ENCODE results near the gene NRN1L. TPM values are rescaled to one million over a fixed set of nuclear protein-coding genes. Genes with fewer than 3 reads are reported as not detected.

Gene NRN1L
- total RNA-seq, 1 donor from 2014 or later: 1.0 TPM

- H3K9me3 Mint-ChIP-seq (ENCODE audit: unreplicated experiment): peaks cover 3% of the 10 kb centered on the region
- no peak overlapping the region for H3K27ac Mint-ChIP-seq (ENCODE audit: unreplicated experiment)
- peak; percentile 49 for TF ChIP-seq CTCF (IDR thresholded peaks at IDR 0.05; ENCODE audit: partially characterized antibody, unreplicated experiment)
- no peaks in the 10 kb centered on the region for H3K27me3 Mint-ChIP-seq (ENCODE audit: unreplicated experiment)
- no peaks in the 10 kb centered on the region for H3K36me3 Mint-ChIP-seq (ENCODE audit: unreplicated experiment)
- H3K4me3 Mint-ChIP-seq (ENCODE audit: unreplicated experiment): no peak overlapping the region
- DNase-seq: peak; percentile 83
- peaks cover 12% of the 10 kb centered on the region for H3K4me1 Mint-ChIP-seq (ENCODE audit: low read depth, unreplicated experiment)
Measured at GRCh38 chr16:67928561-67929364, 44.1 kb downstream of the NRN1L start.

GRCh38 chr16:67930191-67930590, 45.5 kb downstream of the NRN1L start:
- H3K4me1 Mint-ChIP-seq (ENCODE audit: low read depth, unreplicated experiment): peaks cover 18% of the 10 kb centered on the region
- no peak overlapping the region for H3K4me3 Mint-ChIP-seq (ENCODE audit: unreplicated experiment)
- DNase-seq: no peak
- H3K27ac Mint-ChIP-seq (ENCODE audit: unreplicated experiment): no peak overlapping the region
- no peaks in the 10 kb centered on the region for H3K36me3 Mint-ChIP-seq (ENCODE audit: unreplicated experiment)
- peaks cover 5% of the 10 kb centered on the region for H3K9me3 Mint-ChIP-seq (ENCODE audit: unreplicated experiment)
- peaks cover 4% of the 10 kb centered on the region for H3K27me3 Mint-ChIP-seq (ENCODE audit: unreplicated experiment)
- TF ChIP-seq CTCF (IDR thresholded peaks at IDR 0.05; ENCODE audit: partially characterized antibody, unreplicated experiment): no peak

- peaks cover 6% of the 10 kb centered on the region for H3K27me3 Mint-ChIP-seq (ENCODE audit: unreplicated experiment)
Measured at GRCh38 chr16:67930678-67931211, 46.1 kb downstream of the NRN1L start.

GRCh38 chr16:67931712-67932461, 47.2 kb downstream of the NRN1L start, which contains the start of gene CTRL:
CTRL (minus strand) TSS chr16:67931862; CDS start chr16:67931852, 10 bp downstream.
- H3K4me1 Mint-ChIP-seq (ENCODE audit: low read depth, unreplicated experiment): peaks cover 9% of the 10 kb centered on the region
- no peak for DNase-seq

More at GRCh38 chr16:67930678-67931211, 46.1 kb downstream of the NRN1L start:
- TF ChIP-seq CTCF (IDR thresholded peaks at IDR 0.05; ENCODE audit: partially characterized antibody, unreplicated experiment): no peak
- H3K27ac Mint-ChIP-seq (ENCODE audit: unreplicated experiment): no peak overlapping the region
- H3K4me1 Mint-ChIP-seq (ENCODE audit: low read depth, unreplicated experiment): peaks cover 17% of the 10 kb centered on the region
- DNase-seq: no peak
- no peak overlapping the region for H3K4me3 Mint-ChIP-seq (ENCODE audit: unreplicated experiment)
- H3K36me3 Mint-ChIP-seq (ENCODE audit: unreplicated experiment): no peaks in the 10 kb centered on the region
- peaks cover 7% of the 10 kb centered on the region for H3K9me3 Mint-ChIP-seq (ENCODE audit: unreplicated experiment)

More at GRCh38 chr16:67931712-67932461, 47.2 kb downstream of the NRN1L start, which contains the start of gene CTRL:
- H3K36me3 Mint-ChIP-seq (ENCODE audit: unreplicated experiment): no peaks in the 10 kb centered on the region
- TF ChIP-seq CTCF (IDR thresholded peaks at IDR 0.05; ENCODE audit: partially characterized antibody, unreplicated experiment): peak; percentile 11
- H3K27me3 Mint-ChIP-seq (ENCODE audit: unreplicated experiment): peaks cover 14% of the 10 kb centered on the region
- peaks cover 11% of the 10 kb centered on the region for H3K9me3 Mint-ChIP-seq (ENCODE audit: unreplicated experiment)
- no peak within 1 kb of the TSS for H3K27ac Mint-ChIP-seq (ENCODE audit: unreplicated experiment)
- H3K4me3 Mint-ChIP-seq (ENCODE audit: unreplicated experiment): no peak within 1 kb of the TSS
